ENCODE measurements around the gene TBC1D8.

- TF ChIP-seq CTCF (IDR thresholded peaks at IDR 0.05), result no peak
- TF ChIP-seq POLR2A (IDR thresholded peaks at IDR 0.05), result no peak
Observed at GRCh38 chr2:101064125-101064502, 87.1 kb downstream of the TBC1D8 start.

Measured in body of pancreas (tissue), 4 donors.